ENCODE results near the gene PML. TPM values are rescaled to one million over a fixed set of nuclear protein-coding genes. Genes with fewer than 3 reads are reported as not detected.

The PML gene
- total RNA-seq, 1 experiment from 2014 or later, result 78.6 TPM

GRCh38 chr15:74007820-74008371 is 13.4 kb downstream of the PML start:
- no peak for DNase-seq (ENCODE audit: low read depth)

GRCh38 chr15:74008901-74009300 is 14.4 kb downstream of the PML start:
- no peak for DNase-seq (ENCODE audit: low read depth)

GRCh38 chr15:74010929-74011540 is 16.5 kb downstream of the PML start:
- DNase-seq (ENCODE audit: low read depth), result no peak

GRCh38 chr15:74011610-74012009 is 17.1 kb downstream of the PML start:
- DNase-seq (ENCODE audit: low read depth), result no peak

- DNase-seq (ENCODE audit: low read depth), result no peak
These were observed 18.9 kb downstream of the PML start for GRCh38 chr15:74013374-74013894.

GRCh38 chr15:74019734-74020133 is 25.2 kb downstream of the PML start:
- no peak for DNase-seq (ENCODE audit: low read depth)

GRCh38 chr15:74022706-74023470 is 28.4 kb downstream of the PML start:
- no peak for DNase-seq (ENCODE audit: low read depth)

- no peak for DNase-seq (ENCODE audit: low read depth)
These were observed 30.2 kb downstream of the PML start for GRCh38 chr15:74024687-74025086.

GRCh38 chr15:74025436-74025835 is 30.9 kb downstream of the PML start:
- DNase-seq (ENCODE audit: low read depth), result peak; percentile 20

- no peak for DNase-seq (ENCODE audit: low read depth)
These were observed 33.2 kb downstream of the PML start for GRCh38 chr15:74027688-74028087.

- DNase-seq (ENCODE audit: low read depth), result no peak
These were observed 34.1 kb downstream of the PML start for GRCh38 chr15:74028646-74029045.

GRCh38 chr15:74032046-74032445 is 37.5 kb downstream of the PML start:
- no peak for DNase-seq (ENCODE audit: low read depth)

GRCh38 chr15:74032606-74033561 is 38.4 kb downstream of the PML start:
- DNase-seq (ENCODE audit: low read depth), result no peak

GRCh38 chr15:74034206-74034755 is 39.8 kb downstream of the PML start:
- DNase-seq (ENCODE audit: low read depth), result no peak

- DNase-seq (ENCODE audit: low read depth), result no peak
These were observed 40.9 kb downstream of the PML start for GRCh38 chr15:74035121-74036017.

- DNase-seq (ENCODE audit: low read depth), result peak; percentile 44
These were observed 42.0 kb downstream of the PML start for GRCh38 chr15:74036271-74037170.

- no peak for DNase-seq (ENCODE audit: low read depth)
These were observed 42.9 kb downstream of the PML start for GRCh38 chr15:74037171-74038117.

All from LHCN-M2 (cell line).